ENCODE results near the gene KCNJ3. TPM values are rescaled to one million over a fixed set of nuclear protein-coding genes. Genes with fewer than 3 reads are reported as not detected.

KCNJ3 gene
- total RNA-seq, 1 donor from 2014 or later = not detected

- intact Hi-C loops (cut with micrococcal nuclease) = no loop called here
- ATAC-seq (ENCODE audit: low read depth) = no peak
- Mint-ChIP-seq H3K27me3 (no peaks in the 10 kb centered on the region), H3K36me3 (ENCODE audit: low read depth) (no peaks in the 10 kb centered on the region), H3K27ac (no peak overlapping the region), H3K4me1 (no peaks in the 10 kb centered on the region), H3K4me3 (no peak overlapping the region), H3K9me3 (peaks cover 5% of the 10 kb centered on the region)
- POLR2A ChIA-PET = no interaction called here
- no peak for DNase-seq
- TF ChIP-seq CTCF (IDR thresholded peaks at IDR 0.05) = no peak
- CTCF ChIA-PET = no interaction called here
Observed at GRCh38 chr2:154826827-154827226, 128.3 kb downstream of the KCNJ3 start.

- POLR2A ChIA-PET = no interaction called here
- no peaks in the 10 kb centered on the region for H3K27me3 Mint-ChIP-seq
- ATAC-seq (ENCODE audit: low read depth) (no peak), DNase-seq (no peak)
- no peaks in the 10 kb centered on the region for H3K36me3 Mint-ChIP-seq (ENCODE audit: low read depth)
- H3K4me1 Mint-ChIP-seq = no peaks in the 10 kb centered on the region
- no peak for TF ChIP-seq CTCF (IDR thresholded peaks at IDR 0.05)
- H3K4me3 Mint-ChIP-seq = no peak overlapping the region
- intact Hi-C loops (cut with micrococcal nuclease) = no loop called here
- no peak overlapping the region for H3K27ac Mint-ChIP-seq
- H3K9me3 Mint-ChIP-seq = peaks cover 5% of the 10 kb centered on the region
- CTCF ChIA-PET = no interaction called here
Observed at GRCh38 chr2:154827286-154827685, 128.8 kb downstream of the KCNJ3 start.

GRCh38 chr2:154832711-154833110 lies 134.2 kb downstream of the KCNJ3 start:
- DNase-seq (no peak), ATAC-seq (ENCODE audit: low read depth) (no peak)
- no peak overlapping the region for H3K27ac Mint-ChIP-seq
- ChIA-PET POLR2A (no interaction called here), CTCF (no interaction called here)
- intact Hi-C loops (cut with micrococcal nuclease) = no loop called here
- peaks cover 3% of the 10 kb centered on the region for H3K9me3 Mint-ChIP-seq
- H3K36me3 Mint-ChIP-seq (ENCODE audit: low read depth) = no peaks in the 10 kb centered on the region
- no peaks in the 10 kb centered on the region for H3K4me1 Mint-ChIP-seq
- no peaks in the 10 kb centered on the region for H3K27me3 Mint-ChIP-seq
- no peak overlapping the region for H3K4me3 Mint-ChIP-seq
- TF ChIP-seq CTCF (IDR thresholded peaks at IDR 0.05) = no peak

DNA sequence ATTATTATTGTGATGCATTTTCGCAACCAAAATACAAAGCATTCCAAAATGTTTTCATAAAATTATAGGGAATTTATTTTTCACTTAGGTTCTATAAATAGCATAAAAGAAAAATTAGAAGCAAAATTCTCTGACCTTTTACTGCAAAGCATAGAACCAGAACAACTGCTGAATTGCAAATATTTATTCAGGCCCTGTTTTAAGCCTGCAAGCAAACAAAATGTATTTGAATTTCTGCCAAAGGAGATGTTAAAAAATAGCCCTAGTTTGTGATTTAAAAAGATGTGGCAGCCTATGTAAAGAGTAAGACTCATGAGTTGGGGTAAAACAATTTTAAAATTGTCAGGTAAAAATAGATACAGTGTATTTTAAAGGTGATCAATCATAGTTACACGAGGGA lies 138.1 kb downstream of the KCNJ3 start:
- Mint-ChIP-seq H3K36me3 (ENCODE audit: low read depth) (no peaks in the 10 kb centered on the region), H3K27ac (no peak overlapping the region), H3K9me3 (no peaks in the 10 kb centered on the region), H3K27me3 (no peaks in the 10 kb centered on the region), H3K4me3 (no peak overlapping the region), H3K4me1 (no peaks in the 10 kb centered on the region)
- intact Hi-C loops (cut with micrococcal nuclease) = no loop called here
- no peak for TF ChIP-seq CTCF (IDR thresholded peaks at IDR 0.05)
- no peak for DNase-seq
- ChIA-PET POLR2A (no interaction called here), CTCF (no interaction called here)
- no peak for ATAC-seq (ENCODE audit: low read depth)

DNA sequence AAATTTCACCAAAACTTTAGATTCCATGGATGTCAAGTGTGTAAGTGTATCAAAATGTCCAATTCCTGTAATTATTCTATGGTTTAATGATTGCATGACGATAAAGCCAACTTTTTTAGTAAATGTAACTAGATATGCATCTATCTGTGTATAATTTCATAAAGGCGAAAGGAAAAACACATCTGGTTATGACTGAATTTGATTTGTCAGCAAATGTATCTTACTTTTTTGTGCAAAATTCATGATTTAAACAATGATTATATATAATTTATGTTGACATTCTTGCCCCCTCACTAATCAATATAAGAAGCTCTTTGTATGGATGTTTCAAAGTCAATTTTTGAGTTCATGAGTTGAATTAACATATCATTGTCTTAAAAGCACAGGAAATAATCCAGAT lies 138.5 kb downstream of the KCNJ3 start:
- POLR2A ChIA-PET = no interaction called here
- no peaks in the 10 kb centered on the region for H3K4me1 Mint-ChIP-seq

More for the DNA sequence above, 138.5 kb downstream of the KCNJ3 start:
- H3K27ac Mint-ChIP-seq = no peak overlapping the region
- no peak for TF ChIP-seq CTCF (IDR thresholded peaks at IDR 0.05)
- no peak overlapping the region for H3K4me3 Mint-ChIP-seq
- H3K36me3 Mint-ChIP-seq (ENCODE audit: low read depth) = no peaks in the 10 kb centered on the region
- no peaks in the 10 kb centered on the region for H3K9me3 Mint-ChIP-seq
- ATAC-seq (ENCODE audit: low read depth) (no peak), DNase-seq (no peak)
- CTCF ChIA-PET = no interaction called here
- H3K27me3 Mint-ChIP-seq = no peaks in the 10 kb centered on the region
- intact Hi-C loops (cut with micrococcal nuclease) = no loop called here
